ENCODE results near the gene TMPRSS3.

Gene TMPRSS3

GRCh38 chr21:42395905-42396651 lies at the start of gene TMPRSS3:
TMPRSS3 (minus strand) TSS chr21:42396052; CDS start chr21:42395417, 635 bp downstream.
- peak; percentile 94 to 95 for DNase-seq

DNA sequence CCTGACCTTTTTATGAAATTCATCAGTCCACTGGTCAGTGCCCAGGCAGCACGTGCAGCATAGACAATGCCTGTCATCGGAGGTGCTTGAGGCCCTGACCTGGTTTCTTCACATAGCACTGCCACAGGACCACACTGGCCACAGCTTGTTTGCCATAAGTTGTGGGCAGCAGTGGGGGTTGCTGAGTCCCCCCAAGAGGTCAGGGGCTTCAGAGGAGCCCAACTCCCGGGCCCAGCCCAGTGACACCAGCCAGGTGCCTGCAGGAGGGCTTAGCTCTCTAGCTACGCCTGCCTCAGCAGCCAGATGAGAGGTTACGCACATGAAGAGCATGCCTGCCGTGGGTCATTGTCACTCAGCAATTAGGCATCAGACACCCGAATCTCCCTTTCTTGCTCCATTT lies 49.5 kb upstream of the TMPRSS3 start:
- no peak for DNase-seq

DNA sequence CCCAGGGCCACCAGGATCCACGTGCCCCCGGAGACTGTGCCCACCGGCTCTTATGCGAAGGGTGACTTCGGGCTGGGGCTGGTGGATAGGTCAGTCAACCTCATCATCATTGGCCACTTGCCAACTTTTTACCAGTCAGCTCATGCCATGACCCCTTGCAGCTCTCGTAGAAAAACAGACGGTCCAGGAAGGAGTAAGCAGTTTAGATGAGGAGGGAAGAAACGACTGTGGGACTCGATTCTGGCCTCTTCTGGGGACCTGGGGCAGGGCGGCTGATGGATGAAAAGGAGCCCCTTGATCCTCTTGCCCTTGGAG lies 48.9 kb upstream of the TMPRSS3 start:
- no peak for DNase-seq

- DNase-seq: no peak
Observed at GRCh38 chr21:42443876-42444744, 48.3 kb upstream of the TMPRSS3 start.

DNA sequence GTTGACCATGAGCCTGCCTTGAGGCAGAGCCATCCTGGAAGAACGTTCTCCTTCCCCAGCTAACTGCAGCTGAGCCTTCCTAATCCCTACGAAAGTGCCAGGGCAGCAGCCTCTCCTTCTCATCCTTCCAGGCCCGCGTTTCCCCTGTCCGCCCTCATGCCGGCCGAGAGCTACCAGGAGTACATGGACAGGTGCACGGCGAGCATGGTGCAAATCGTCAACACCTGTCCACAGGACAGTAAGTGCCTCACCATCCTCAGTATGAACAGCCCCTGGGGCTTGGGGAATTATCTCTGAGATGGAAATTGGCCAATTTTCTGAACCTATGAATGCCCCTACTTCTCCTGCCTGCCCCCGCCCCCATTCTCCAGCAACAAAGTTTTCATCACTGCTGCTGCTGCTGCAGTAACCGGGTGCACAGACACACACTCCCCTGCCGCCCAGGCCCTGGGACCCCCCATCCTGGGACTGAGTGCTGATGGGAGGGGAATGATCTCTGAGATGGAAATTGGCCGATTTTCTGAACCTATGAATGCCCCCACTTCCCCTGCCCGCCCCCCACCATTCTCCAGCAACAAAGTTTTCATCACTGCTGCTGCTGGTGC lies 47.4 kb upstream of the TMPRSS3 start:
- no peak for DNase-seq

- no peak for DNase-seq
Observed at GRCh38 chr21:42441963-42442362, 46.1 kb upstream of the TMPRSS3 start.

DNA sequence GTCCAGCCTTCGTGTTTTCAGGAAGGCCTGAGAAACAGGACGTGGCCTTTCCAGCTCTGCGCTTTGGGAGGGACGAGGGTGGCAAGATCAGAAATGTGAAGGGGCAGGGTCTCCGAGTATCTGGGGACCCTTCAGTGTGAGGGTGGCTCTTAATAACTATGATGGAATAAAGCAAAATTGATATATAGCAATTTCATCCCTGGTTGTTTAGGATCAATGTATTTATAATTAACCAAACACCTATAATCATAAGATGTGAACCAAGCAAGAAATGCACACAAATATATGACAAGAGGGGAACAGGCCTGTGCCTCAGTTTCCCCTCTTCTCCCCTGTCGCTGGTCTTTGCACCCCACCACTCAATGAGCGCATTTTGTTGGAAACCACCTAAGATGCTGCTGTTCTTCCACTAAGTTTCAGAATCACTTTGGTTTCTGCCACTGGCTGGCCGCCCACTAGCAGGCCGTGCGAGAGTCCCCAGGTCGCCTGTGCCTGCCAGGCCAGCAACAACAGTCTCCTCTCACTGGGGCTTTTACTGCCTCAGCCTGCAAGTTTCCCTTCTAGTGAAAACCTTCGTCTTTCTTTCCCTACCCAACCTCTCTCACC lies 44.4 kb upstream of the TMPRSS3 start:
- DNase-seq: no peak

GRCh38 chr21:42439284-42440186 lies 43.7 kb upstream of the TMPRSS3 start:
- DNase-seq: no peak

GRCh38 chr21:42438316-42439205 lies 42.7 kb upstream of the TMPRSS3 start:
- no peak for DNase-seq

DNA sequence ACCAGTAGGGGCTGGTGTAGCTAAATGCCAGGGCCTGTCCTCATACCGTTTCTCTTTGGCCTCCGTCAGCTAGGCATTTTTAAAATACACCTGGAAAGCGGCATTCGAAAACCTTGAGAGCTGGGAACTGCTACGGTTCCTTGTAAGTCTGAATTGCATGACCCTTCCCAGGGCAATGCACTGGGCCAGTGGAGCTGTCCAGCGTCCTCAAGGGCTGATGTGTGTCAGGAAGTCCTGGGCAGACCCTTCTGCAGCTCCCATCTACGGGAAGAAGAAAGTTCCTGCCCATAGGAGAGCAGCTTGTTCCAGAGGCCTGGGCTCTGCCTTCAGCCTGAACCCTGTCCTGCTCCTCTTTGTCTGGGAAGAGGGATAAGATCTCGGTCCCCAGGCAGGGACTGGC lies 41.9 kb upstream of the TMPRSS3 start:
- no peak for DNase-seq

DNA sequence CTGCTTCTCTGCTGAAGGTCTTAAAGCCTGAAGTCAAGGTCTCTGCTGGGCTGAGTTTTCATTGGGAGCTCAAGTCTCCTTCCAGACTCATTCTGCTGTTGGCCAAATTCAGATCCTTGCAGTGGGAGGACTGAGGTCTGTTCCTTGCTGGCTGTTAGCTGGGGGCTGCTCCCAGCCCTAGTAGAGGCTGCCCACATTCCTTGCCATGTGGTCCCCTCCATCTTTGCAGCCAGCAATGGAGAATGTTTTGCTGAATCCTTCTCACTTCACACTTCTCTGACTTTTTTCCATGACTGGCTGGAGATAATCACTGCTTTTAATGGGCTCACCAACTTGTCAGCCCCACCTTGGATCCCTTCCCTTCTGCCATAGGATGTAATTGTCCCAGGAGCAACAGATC lies 41.1 kb upstream of the TMPRSS3 start:
- DNase-seq: no peak

DNA sequence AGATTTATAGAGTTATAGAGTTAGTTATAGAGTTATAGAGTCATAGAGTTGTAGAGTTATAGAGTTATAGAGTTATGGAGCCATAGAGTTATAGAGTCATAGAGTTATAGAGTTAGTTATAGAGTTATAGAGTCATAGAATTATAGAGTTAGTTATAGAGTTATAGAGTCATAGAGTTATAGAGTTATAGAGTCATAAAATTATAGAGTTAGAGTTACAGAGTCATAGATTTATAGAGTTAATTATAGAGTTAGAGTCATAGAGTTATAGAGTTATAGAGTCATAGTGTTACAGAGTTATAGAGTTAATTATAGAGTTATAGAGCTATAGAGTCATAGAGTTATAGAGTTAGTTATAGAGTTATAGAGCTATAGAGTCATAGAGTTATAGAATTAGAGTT lies 40.0 kb upstream of the TMPRSS3 start:
- DNase-seq: no peak

DNA sequence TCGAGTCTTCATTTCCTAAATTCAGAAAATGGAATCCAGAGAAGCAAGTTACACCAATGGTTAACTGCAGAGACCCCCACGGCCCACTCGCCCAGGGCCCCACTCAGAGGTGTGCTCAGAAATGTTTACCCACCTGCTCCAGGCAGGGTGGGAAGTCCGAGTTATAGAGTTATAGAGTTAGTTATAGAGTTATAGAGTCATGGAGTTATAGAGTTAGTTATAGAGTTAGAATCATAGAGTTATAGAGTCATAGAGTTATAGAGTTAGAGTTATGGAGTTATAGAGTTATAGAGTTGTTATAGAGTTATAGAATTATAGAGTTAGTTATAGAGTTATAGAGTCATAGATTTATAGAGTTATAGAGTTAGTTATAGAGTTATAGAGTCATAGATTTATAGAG lies 39.5 kb upstream of the TMPRSS3 start:
- no peak for DNase-seq

GRCh38 chr21:42434884-42435283 lies 39.0 kb upstream of the TMPRSS3 start:
- no peak for DNase-seq

DNA sequence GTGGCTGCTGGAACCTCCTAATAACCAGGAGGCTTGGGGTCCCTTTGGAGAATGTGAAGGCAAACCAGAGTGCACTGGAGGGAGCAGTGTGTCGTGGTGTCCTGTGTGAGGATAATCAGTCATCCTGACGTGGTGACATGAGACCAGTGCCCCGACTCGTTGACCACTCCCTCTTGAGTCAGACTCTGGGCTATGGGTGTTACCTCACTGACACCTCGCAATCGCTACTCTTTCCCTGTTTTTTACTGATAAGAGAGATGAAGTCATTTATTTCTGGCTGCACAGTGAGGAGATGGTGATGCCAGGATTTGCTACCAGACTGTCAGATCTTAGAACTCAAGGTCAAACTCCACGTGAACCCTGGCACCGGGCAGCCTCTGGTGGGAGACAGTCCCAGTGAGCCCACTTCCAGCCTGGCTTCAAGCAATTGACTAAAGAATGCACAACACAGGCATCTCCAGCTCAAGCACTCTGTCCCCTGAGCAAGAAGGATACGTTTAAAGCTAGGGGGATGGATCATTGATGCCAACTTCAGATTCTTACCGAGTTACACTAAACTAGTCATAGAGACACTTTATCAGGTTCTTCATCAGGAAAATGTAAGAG lies 38.2 kb upstream of the TMPRSS3 start:
- no peak for DNase-seq

DNA sequence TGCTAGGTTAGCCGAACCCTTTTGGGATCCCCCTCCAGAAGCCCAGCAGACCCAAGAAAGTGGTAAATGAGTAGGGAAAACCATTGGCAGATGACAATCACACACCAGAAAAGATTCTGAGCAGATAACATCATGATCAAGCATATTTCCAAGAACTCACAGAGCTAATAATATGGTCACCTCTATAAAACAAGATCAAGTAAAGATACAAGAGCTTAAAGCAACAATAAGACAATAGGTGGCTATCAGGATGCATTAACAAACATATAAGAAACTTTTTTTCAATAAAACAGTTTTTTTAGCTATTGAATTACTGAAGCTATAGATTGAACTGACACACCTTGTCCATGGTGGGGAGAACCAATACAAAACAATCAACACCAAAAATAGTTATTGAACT lies 36.8 kb upstream of the TMPRSS3 start:
- no peak for DNase-seq

DNA sequence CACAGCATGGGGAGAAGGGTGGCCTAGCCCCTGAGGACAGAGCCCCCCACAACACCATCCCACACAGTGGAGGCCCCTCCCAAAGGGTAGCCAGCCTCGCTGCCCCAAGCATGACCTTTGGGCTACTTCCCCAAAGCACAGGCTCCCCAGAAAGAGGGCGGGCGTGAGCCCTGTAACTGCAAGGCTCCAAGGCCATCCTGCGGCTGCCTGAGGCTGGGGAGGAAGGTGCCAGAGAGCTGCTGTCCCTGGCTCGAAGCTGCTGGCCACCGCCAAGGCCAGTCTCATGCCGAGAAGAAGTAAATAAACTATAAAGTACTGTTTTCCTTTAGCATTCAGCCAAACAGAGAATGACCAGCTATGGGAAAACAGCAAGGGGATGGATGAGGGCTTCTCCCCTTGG lies 35.3 kb upstream of the TMPRSS3 start:
- DNase-seq: no peak

GRCh38 chr21:42430521-42430920 lies 34.7 kb upstream of the TMPRSS3 start:
- no peak for DNase-seq

DNA sequence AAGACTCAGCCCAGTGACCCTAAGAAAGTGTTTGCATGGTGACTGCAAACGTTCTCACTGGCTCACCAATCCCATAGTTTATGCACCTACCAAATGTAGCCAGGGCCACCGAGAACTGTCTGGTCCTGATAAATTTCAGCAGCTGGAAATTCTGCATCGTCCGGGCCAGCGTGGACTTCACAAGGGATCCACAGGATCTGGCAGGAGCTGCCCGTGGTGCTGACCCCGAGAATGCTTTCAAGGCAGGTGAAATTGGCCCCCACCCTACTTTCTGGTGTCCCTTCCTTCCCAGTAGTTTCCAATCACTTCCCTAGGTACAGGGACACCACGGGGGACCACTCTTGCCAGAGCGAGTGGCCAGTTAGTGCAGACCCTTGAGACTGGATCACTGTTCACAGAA lies 34.0 kb upstream of the TMPRSS3 start:
- DNase-seq: peak in 1 of 2 experiments; percentile 53

- DNase-seq: no peak
Observed at GRCh38 chr21:42429021-42429420, 33.2 kb upstream of the TMPRSS3 start.

Measured in NCI-H526 (cell line).